Neural cell (in vitro differentiated cells): Measurements from ENCODE around the gene WNT3A. TPM values are rescaled to one million over a fixed set of nuclear protein-coding genes. Genes with fewer than 3 reads are reported as not detected.

Source experiments
- H2AFZ ChIP-seq: fragments of 200-600, 300-800 bp; sonication (generic), shearing (Covaris generic); 2 replicates; pipeline ENCODE4 v1.6.0; 2014; ENCODE audit warnings: low read depth, mild to moderate bottlenecking, antibody characterized with exemption, low read length, moderate library complexity
- H3F3A ChIP-seq: fragments of 200-600 bp; shearing (Covaris generic); 2 replicates; pipeline ENCODE4 v1.6.1; 2016; ENCODE audit warnings: mild to moderate bottlenecking, moderate library complexity, mixed read lengths, antibody characterized with exemption, low read length; ENCODE audit not compliant: insufficient read depth, poor library complexity, severe bottlenecking
- H3K27ac ChIP-seq: fragments of 200-600, 300-800 bp; sonication (generic), shearing (Covaris generic); 2 replicates; pipeline ENCODE4 v1.5.1; 2014; ENCODE audit warnings: mild to moderate bottlenecking, low read length, moderate library complexity
- H3K27me3 ChIP-seq: fragments of 300-800, 200-600 bp; sonication (generic), shearing (Covaris generic); 2 replicates; pipeline ENCODE4 v1.6.0; 2014; ENCODE audit warnings: mild to moderate bottlenecking, low read depth, low read length, moderate library complexity; ENCODE audit not compliant: insufficient read depth
- H3K36me3 ChIP-seq: fragments of 300-800, 200-600 bp; sonication (generic), shearing (Covaris generic); 2 replicates; pipeline ENCODE4 v1.5.1; 2014; ENCODE audit warnings: mild to moderate bottlenecking, antibody characterized with exemption, low read length, moderate library complexity; ENCODE audit not compliant: insufficient read depth
- H3K4me2 ChIP-seq: fragments of 300-800, 200-600 bp; sonication (generic), shearing (Covaris generic); 2 replicates; pipeline ENCODE4 v1.6.0; 2014; ENCODE audit warnings: mild to moderate bottlenecking, low read length
- H3K4me3 ChIP-seq: fragments of 300-800, 200-600 bp; sonication (generic), shearing (Covaris generic); 2 replicates; pipeline ENCODE4 v1.5.1; 2014; ENCODE audit warnings: mild to moderate bottlenecking, low read length, moderate library complexity
- H3K79me2 ChIP-seq: fragments of 200-600 bp; shearing (Covaris generic); replicated peaks from 2 replicates; pipeline ENCODE4 v1.6.0; 2014; ENCODE audit warnings: mild to moderate bottlenecking, low read length, moderate library complexity; ENCODE audit not compliant: insufficient read depth
- H3K9ac ChIP-seq: fragments of 300-800, 200-600 bp; sonication (generic), shearing (Covaris generic); 2 replicates; pipeline ENCODE4 v1.6.1; 2016; ENCODE audit warnings: mild to moderate bottlenecking, low read length, mixed read lengths
- H3K9me2 ChIP-seq: fragments of 200-600 bp; shearing (Covaris generic); 2 replicates; pipeline ENCODE4 v1.6.1; 2016; ENCODE audit warnings: mild to moderate bottlenecking, low read length, mixed read lengths; ENCODE audit not compliant: insufficient read depth
- H3K9me3 ChIP-seq: fragments of 200-600, 300-800 bp; sonication (generic), shearing (Covaris generic); 2 replicates; pipeline ENCODE4 v1.6.1; 2016; ENCODE audit warnings: mild to moderate bottlenecking, mixed run types, low read length, moderate library complexity, mixed read lengths
- H4K20me1 ChIP-seq: fragments of 200-600 bp; shearing (Covaris generic); 2 replicates; pipeline ENCODE4 v1.6.1; 2016; ENCODE audit warnings: mild to moderate bottlenecking, mixed run types; ENCODE audit not compliant: insufficient read depth
- CTCF ChIP-seq: fragments of 450-650 bp; IDR thresholded peaks from 2 replicates; pipeline ENCODE4 v1.5.1; 2014; ENCODE audit warnings: antibody characterized with exemption, mild to moderate bottlenecking, moderate library complexity; ENCODE audit not compliant: poor library complexity, severe bottlenecking
- EP300 ChIP-seq: fragments of 450-650 bp; conservative IDR thresholded peaks from 2 replicates; pipeline ENCODE4 v1.6.1; 2014; ENCODE audit warnings: antibody characterized with exemption, mild to moderate bottlenecking, moderate library complexity; ENCODE audit not compliant: poor library complexity, severe bottlenecking
- EZH2 ChIP-seq: fragments of 200-600, 300-800 bp; shearing (Covaris generic), sonication (generic); IDR thresholded peaks from 2 replicates; pipeline ENCODE4 v1.6.1; 2014; ENCODE audit warnings: antibody characterized with exemption, low read length, borderline replicate concordance, mild to moderate bottlenecking; ENCODE audit not compliant: insufficient read depth, poor library complexity, severe bottlenecking
- POLR2AphosphoS5 ChIP-seq: IDR thresholded peaks from 2 replicates; pipeline ENCODE4 v1.6.1; 2012
- RAD21 ChIP-seq: fragments of 450-650 bp; conservative IDR thresholded peaks from 2 replicates; pipeline ENCODE4 v1.6.1; 2014; ENCODE audit warnings: antibody characterized with exemption, mild to moderate bottlenecking, moderate library complexity
- REST ChIP-seq: IDR thresholded peaks from 2 replicates; pipeline ENCODE4 v1.6.1; 2012; ENCODE audit warnings: borderline replicate concordance
- SMC3 ChIP-seq: fragments of 450-650 bp; conservative IDR thresholded peaks from 2 replicates; pipeline ENCODE4 v1.6.1; 2014; ENCODE audit warnings: antibody characterized with exemption, mild to moderate bottlenecking, moderate library complexity; ENCODE audit not compliant: poor library complexity
- TAF1 ChIP-seq: IDR thresholded peaks from 2 replicates; pipeline ENCODE4 v1.6.1; 2012; ENCODE audit warnings: low read depth
- polyA plus RNA-seq: library from polyadenylated mRNA; depleted of rRNA; stranded (reverse); fragments of >200 nt; gene quantifications from 2 replicates; pipeline ENCODE4 v1.2.3, GENCODE V29; 2014

Gene WNT3A
- polyA plus RNA-seq, 1 donor from 2014 or later, result 0.14 TPM

GRCh38 chr1:228066891-228067654 lies 60.3 kb downstream of the WNT3A start:
- Histone ChIP-seq H3K9me2 (no peaks in the 10 kb centered on the region), H3K4me3 (no peak overlapping the region), H3K27ac (no peak overlapping the region), H3K27me3 (peaks cover 44% of the 10 kb centered on the region), H3K4me2 (no peak overlapping the region), H2AFZ (no peak overlapping the region), H3K9ac (no peak overlapping the region), H3K36me3 (no peaks in the 10 kb centered on the region), H3K9me3 (no peaks in the 10 kb centered on the region), H3F3A (no peaks in the 10 kb centered on the region), H4K20me1 (no peaks in the 10 kb centered on the region), H3K79me2 (no peaks in the 10 kb centered on the region)
- TF ChIP-seq TAF1, result no peak
- TF ChIP-seq SMC3, result no peak
- TF ChIP-seq REST, result no peak
- TF ChIP-seq EP300, result no peak
- no peak for TF ChIP-seq EZH2

GRCh38 chr1:228068359-228068758 lies 61.6 kb downstream of the WNT3A start:
- no peak overlapping the region for H3K4me3 ChIP-seq
- H3F3A ChIP-seq, result no peaks in the 10 kb centered on the region
- no peak overlapping the region for H3K4me2 ChIP-seq
- H3K9me3 ChIP-seq, result no peaks in the 10 kb centered on the region
- no peaks in the 10 kb centered on the region for H3K36me3 ChIP-seq
- no peaks in the 10 kb centered on the region for H3K79me2 ChIP-seq
- H4K20me1 ChIP-seq, result no peaks in the 10 kb centered on the region
- H3K27me3 ChIP-seq, result peaks cover 45% of the 10 kb centered on the region
- no peaks in the 10 kb centered on the region for H3K9me2 ChIP-seq
- no peak overlapping the region for H3K27ac ChIP-seq
- no peak for TF ChIP-seq POLR2AphosphoS5
- TF ChIP-seq EZH2, result no peak
- TF ChIP-seq TAF1, result no peak
- TF ChIP-seq RAD21, result no peak
- TF ChIP-seq CTCF, result no peak
- no peak overlapping the region for H2AFZ ChIP-seq
- H3K9ac ChIP-seq, result no peak overlapping the region
